Keratinocyte (primary cell): ENCODE results near the gene ITCH.

Experiments used
- EZH2 ChIP-seq: IDR thresholded peaks from one replicate; pipeline ENCODE4 v1.6.1; 2012; ENCODE audit warnings: inconsistent platforms, mild to moderate bottlenecking, low read length, moderate library complexity
- TF ChIP-seq, protein P1 (sequence below), 3 experiments: IDR thresholded peaks in 1 of 3; conservative IDR thresholded peaks in 1 of 3; optimal IDR thresholded peaks in 1 of 3; 2 replicates in 2 of 3; 3 replicates in 1 of 3; pipeline versions ENCODE3 to v1.5.1; 2011; ENCODE audit warnings: low read length in 3 of 3, mild to moderate bottlenecking in 3 of 3, moderate library complexity in 2 of 3, control low read depth in 1 of 3, inconsistent platforms in 1 of 3; ENCODE audit not compliant: insufficient read depth in 2 of 3; ENCODE audit errors: extremely low read depth in 1 of 3

DNA sequence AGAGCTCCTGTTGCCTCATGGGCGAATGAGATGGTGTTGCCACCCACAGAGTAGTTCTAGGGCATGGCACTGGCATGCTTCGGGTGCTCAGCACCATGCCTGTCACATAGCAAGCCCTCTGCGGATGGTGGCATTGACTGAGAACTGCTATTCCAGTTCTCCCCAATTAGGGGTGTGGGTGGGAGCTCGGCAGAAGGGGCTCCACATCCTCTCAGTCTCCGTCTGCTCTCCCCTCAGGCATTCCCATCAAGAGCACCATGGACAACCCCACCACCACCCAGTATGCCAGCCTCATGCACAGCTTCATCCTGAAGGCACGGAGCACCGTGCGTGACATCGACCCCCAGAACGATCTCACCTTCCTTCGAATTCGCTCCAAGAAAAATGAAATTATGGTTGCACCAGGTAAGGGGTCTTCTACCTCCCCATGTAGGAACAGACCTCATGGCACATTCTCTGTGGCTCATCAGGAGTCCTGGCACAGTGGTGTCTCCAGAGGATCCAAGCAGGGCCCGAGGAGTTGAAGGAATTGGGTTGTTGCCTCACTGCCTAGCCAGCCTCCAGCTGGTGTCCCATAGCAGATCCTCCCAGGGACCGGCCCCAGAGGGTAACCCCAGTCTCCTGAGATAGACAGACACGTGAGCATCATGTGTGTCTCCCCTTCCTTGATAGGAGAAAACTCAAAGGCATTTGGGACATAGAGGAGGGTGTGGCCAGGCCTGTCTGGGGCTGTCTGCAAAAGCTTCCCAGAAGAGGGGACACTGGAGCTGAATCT, 171.5 kb downstream of the ITCH start:
- TF ChIP-seq, protein P1, sequence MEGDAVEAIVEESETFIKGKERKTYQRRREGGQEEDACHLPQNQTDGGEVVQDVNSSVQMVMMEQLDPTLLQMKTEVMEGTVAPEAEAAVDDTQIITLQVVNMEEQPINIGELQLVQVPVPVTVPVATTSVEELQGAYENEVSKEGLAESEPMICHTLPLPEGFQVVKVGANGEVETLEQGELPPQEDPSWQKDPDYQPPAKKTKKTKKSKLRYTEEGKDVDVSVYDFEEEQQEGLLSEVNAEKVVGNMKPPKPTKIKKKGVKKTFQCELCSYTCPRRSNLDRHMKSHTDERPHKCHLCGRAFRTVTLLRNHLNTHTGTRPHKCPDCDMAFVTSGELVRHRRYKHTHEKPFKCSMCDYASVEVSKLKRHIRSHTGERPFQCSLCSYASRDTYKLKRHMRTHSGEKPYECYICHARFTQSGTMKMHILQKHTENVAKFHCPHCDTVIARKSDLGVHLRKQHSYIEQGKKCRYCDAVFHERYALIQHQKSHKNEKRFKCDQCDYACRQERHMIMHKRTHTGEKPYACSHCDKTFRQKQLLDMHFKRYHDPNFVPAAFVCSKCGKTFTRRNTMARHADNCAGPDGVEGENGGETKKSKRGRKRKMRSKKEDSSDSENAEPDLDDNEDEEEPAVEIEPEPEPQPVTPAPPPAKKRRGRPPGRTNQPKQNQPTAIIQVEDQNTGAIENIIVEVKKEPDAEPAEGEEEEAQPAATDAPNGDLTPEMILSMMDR (optimal IDR thresholded peaks at IDR 0.05 in 1 of 3, IDR thresholded peaks at IDR 0.05 in 1 of 3, conservative IDR thresholded peaks at IDR 0.05 in 1 of 3; ENCODE audit: extremely low read depth in 1 of 3, insufficient read depth in 2 of 3, low read length in 3 of 3), result no peak
- TF ChIP-seq EZH2, result no peak
